Trophoblast cell (in vitro differentiated cells and primary cell): ENCODE measurements around the gene RHO.

ENCODE experiments used
- DNase-seq, 2 donors: peaks; one replicate each; pipeline ENCODE4 v3.0.0-alpha.2; 2016
- H2AFZ ChIP-seq: 2 replicates; pipeline ENCODE4 v1.6.1; 2013; ENCODE audit warnings: low read length, moderate library complexity, mild to moderate bottlenecking; ENCODE audit not compliant: insufficient read depth, poor library complexity
- H2AK5ac ChIP-seq: 2 replicates; pipeline ENCODE4 v1.6.1; 2013; ENCODE audit warnings: mild to moderate bottlenecking, low read length
- H2BK120ac ChIP-seq: 2 replicates; pipeline ENCODE4 v1.6.1; 2013; ENCODE audit warnings: low read length, mild to moderate bottlenecking, moderate library complexity; ENCODE audit not compliant: insufficient read depth, poor library complexity
- H2BK12ac ChIP-seq: 2 replicates; pipeline ENCODE4 v1.6.1; 2013; ENCODE audit warnings: mild to moderate bottlenecking, low read length, moderate library complexity
- H2BK5ac ChIP-seq: 2 replicates; pipeline ENCODE4 v1.6.1; 2013; ENCODE audit warnings: low read length, low read depth, moderate library complexity, mild to moderate bottlenecking; ENCODE audit not compliant: poor library complexity
- H3K14ac ChIP-seq: 2 replicates; pipeline ENCODE4 v1.6.1; 2013; ENCODE audit warnings: mild to moderate bottlenecking, low read length
- H3K18ac ChIP-seq: 2 replicates; pipeline ENCODE4 v1.6.1; 2013; ENCODE audit warnings: mild to moderate bottlenecking, low read length
- H3K23ac ChIP-seq: 2 replicates; pipeline ENCODE4 v1.6.1; 2013; ENCODE audit warnings: low read length
- H3K27ac ChIP-seq: 2 replicates; pipeline ENCODE4 v1.5.1; 2013; ENCODE audit warnings: low read depth, mild to moderate bottlenecking, inconsistent platforms, low read length, moderate library complexity
- H3K27me3 ChIP-seq: 2 replicates; pipeline ENCODE4 v1.6.1; 2013; ENCODE audit warnings: inconsistent platforms, mild to moderate bottlenecking, low read length, moderate library complexity; ENCODE audit not compliant: insufficient read depth
- H3K36me3 ChIP-seq, 2 experiments: 1 replicate in 1 of 2; 2 replicates in 1 of 2; pipeline ENCODE4 v1.6.1; 2013; ENCODE audit warnings: low read length in 2 of 2, mild to moderate bottlenecking in 2 of 2, moderate library complexity in 1 of 2; ENCODE audit not compliant: insufficient read depth in 2 of 2, control insufficient read depth in 1 of 2
- H3K4ac ChIP-seq: 2 replicates; pipeline ENCODE4 v1.6.1; 2013; ENCODE audit warnings: low read depth, mild to moderate bottlenecking, low read length, moderate library complexity
- H3K4me1 ChIP-seq, 2 experiments: 1 replicate in 1 of 2; 2 replicates in 1 of 2; pipeline ENCODE4 v1.6.1; 2013; ENCODE audit warnings: low read length in 2 of 2, mild to moderate bottlenecking in 2 of 2, moderate library complexity in 1 of 2; ENCODE audit not compliant: insufficient read depth in 2 of 2, control insufficient read depth in 1 of 2
- H3K4me2 ChIP-seq: 2 replicates; pipeline ENCODE4 v1.6.1; 2013; ENCODE audit warnings: inconsistent platforms, mild to moderate bottlenecking, low read length, moderate library complexity
- H3K4me3 ChIP-seq: 2 replicates; pipeline ENCODE4 v1.5.1; 2013; ENCODE audit warnings: mild to moderate bottlenecking, low read depth, low read length, inconsistent platforms
- H3K79me1 ChIP-seq: one replicate; pipeline ENCODE4 v1.6.1; 2013; ENCODE audit warnings: low read length
- H3K79me2 ChIP-seq: 2 replicates; pipeline ENCODE4 v1.6.1; 2013; ENCODE audit warnings: low read length, mild to moderate bottlenecking; ENCODE audit not compliant: control insufficient read depth, insufficient read depth, poor library complexity
- H3K9ac ChIP-seq: 2 replicates; pipeline ENCODE4 v1.6.1; 2013; ENCODE audit warnings: mild to moderate bottlenecking, low read length
- H3K9me3 ChIP-seq: 2 replicates; pipeline ENCODE4 v1.6.1; 2013; ENCODE audit warnings: low read depth, mild to moderate bottlenecking, control low read depth, inconsistent platforms, low read length; ENCODE audit not compliant: insufficient read depth
- H4K12ac ChIP-seq: 2 replicates; pipeline ENCODE4 v1.6.1; 2013; ENCODE audit warnings: low read depth, mild to moderate bottlenecking, low read length, moderate library complexity
- H4K8ac ChIP-seq: 2 replicates; pipeline ENCODE4 v1.6.1; 2013; ENCODE audit warnings: low read depth, mild to moderate bottlenecking, low read length, moderate library complexity
- H4K91ac ChIP-seq: one replicate; pipeline ENCODE4 v1.6.1; 2013; ENCODE audit warnings: low read depth, mild to moderate bottlenecking, low read length, moderate library complexity
- WGBS: extraction: QIAGEN DNeasy Blood & Tissue Kit; methylation state at CpG from one replicate; pipeline ENCODE4 v1.1.7; 2013; ENCODE audit warnings: missing lambda C conversion rate; ENCODE audit not compliant: insufficient read length, insufficient coverage; ENCODE audit errors: extremely low coverage; 5-methylcytosine and 5-hydroxymethylcytosine counted together

Gene RHO

GRCh38 chr3:129533406-129533805 is 5.0 kb downstream of the RHO start:
- H2AK5ac ChIP-seq, result peak overlapping the region; percentile 20
- peak overlapping the region; percentile 44 for H2BK12ac ChIP-seq
- H3K18ac ChIP-seq, result no peak overlapping the region
- H3K4me3 ChIP-seq, result peak overlapping the region; percentile 0
- H3K4me1 ChIP-seq, result peaks cover 20 to 28% of the 10 kb centered on the region in 2 experiments
- peak overlapping the region; percentile 53 for H4K91ac ChIP-seq
- no peak overlapping the region for H4K12ac ChIP-seq
- H3K9ac ChIP-seq, result no peak overlapping the region
- no peak overlapping the region for H2AFZ ChIP-seq
- no peak overlapping the region for H2BK5ac ChIP-seq
- no peaks in the 10 kb centered on the region for H3K36me3 ChIP-seq
- peaks cover 3% of the 10 kb centered on the region for H3K9me3 ChIP-seq
- no peak overlapping the region for H3K4ac ChIP-seq
- H3K79me2 ChIP-seq, result no peaks in the 10 kb centered on the region
- no peak overlapping the region for H3K4me2 ChIP-seq
- H2BK120ac ChIP-seq, result no peak overlapping the region
- H3K27ac ChIP-seq, result no peak overlapping the region
- peaks cover 15% of the 10 kb centered on the region for H3K79me1 ChIP-seq
- peak overlapping the region; percentile 33 for H3K14ac ChIP-seq
- H3K27me3 ChIP-seq, result no peaks in the 10 kb centered on the region
- no peak for DNase-seq
- H4K8ac ChIP-seq, result no peak overlapping the region
- WGBS, result no CpG with 5 or more reads among the region's 16 CpGs
- no peak overlapping the region for H3K23ac ChIP-seq

DNA sequence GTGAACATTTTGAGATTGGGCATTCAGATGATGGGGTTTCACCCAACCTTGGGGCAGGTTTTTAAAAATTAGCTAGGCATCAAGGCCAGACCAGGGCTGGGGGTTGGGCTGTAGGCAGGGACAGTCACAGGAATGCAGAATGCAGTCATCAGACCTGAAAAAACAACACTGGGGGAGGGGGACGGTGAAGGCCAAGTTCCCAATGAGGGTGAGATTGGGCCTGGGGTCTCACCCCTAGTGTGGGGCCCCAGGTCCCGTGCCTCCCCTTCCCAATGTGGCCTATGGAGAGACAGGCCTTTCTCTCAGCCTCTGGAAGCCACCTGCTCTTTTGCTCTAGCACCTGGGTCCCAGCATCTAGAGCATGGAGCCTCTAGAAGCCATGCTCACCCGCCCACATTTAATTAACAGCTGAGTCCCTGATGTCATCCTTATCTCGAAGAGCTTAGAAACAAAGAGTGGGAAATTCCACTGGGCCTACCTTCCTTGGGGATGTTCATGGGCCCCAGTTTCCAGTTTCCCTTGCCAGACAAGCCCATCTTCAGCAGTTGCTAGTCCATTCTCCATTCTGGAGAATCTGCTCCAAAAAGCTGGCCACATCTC is 6.1 kb downstream of the RHO start:
- H4K8ac ChIP-seq, result peak overlapping the region; percentile 36
- no peak overlapping the region for H3K23ac ChIP-seq
- no peaks in the 10 kb centered on the region for H3K79me2 ChIP-seq
- WGBS, result no CpG with 5 or more reads among the region's 4 CpGs
- peak overlapping the region; percentile 76 for H2BK120ac ChIP-seq
- H4K91ac ChIP-seq, result peak overlapping the region; percentile 74
- no peaks in the 10 kb centered on the region for H3K27me3 ChIP-seq
- H3K18ac ChIP-seq, result peak overlapping the region; percentile 55
- H3K9me3 ChIP-seq, result peaks cover 3% of the 10 kb centered on the region
- peaks cover 20 to 28% of the 10 kb centered on the region in 2 experiments for H3K4me1 ChIP-seq
- peaks cover 17% of the 10 kb centered on the region for H3K79me1 ChIP-seq
- no peak overlapping the region for H2AFZ ChIP-seq
- H2AK5ac ChIP-seq, result peak overlapping the region; percentile 57
- no peak overlapping the region for H3K27ac ChIP-seq
- H3K9ac ChIP-seq, result no peak overlapping the region
- no peak overlapping the region for H3K4ac ChIP-seq
- H3K4me3 ChIP-seq, result no peak overlapping the region
- H3K36me3 ChIP-seq, result no peaks in the 10 kb centered on the region
- H4K12ac ChIP-seq, result peak overlapping the region; percentile 25
- peak in 1 of 2 donors; percentile 13 for DNase-seq
- H2BK12ac ChIP-seq, result peak overlapping the region; percentile 33
- H2BK5ac ChIP-seq, result peak overlapping the region; percentile 67
- peak overlapping the region; percentile 34 for H3K14ac ChIP-seq
- H3K4me2 ChIP-seq, result no peak overlapping the region

GRCh38 chr3:129535075-129535474 is 6.6 kb downstream of the RHO start:
- Histone ChIP-seq H3K14ac (no peak overlapping the region), H3K27me3 (no peaks in the 10 kb centered on the region), H3K4me2 (no peak overlapping the region), H3K27ac (no peak overlapping the region), H3K36me3 (no peaks in the 10 kb centered on the region), H4K8ac (no peak overlapping the region), H3K4ac (no peak overlapping the region), H4K12ac (no peak overlapping the region), H2AFZ (no peak overlapping the region), H2BK5ac (peak overlapping the region; percentile 37), H3K4me1 (peaks cover 16 to 25% of the 10 kb centered on the region in 2 experiments), H3K79me2 (no peaks in the 10 kb centered on the region), H2BK120ac (peak overlapping the region; percentile 44), H3K4me3 (no peak overlapping the region), H3K18ac (no peak overlapping the region), H3K79me1 (peaks cover 19% of the 10 kb centered on the region), H2BK12ac (peak overlapping the region; percentile 13), H4K91ac (peak overlapping the region; percentile 74), H2AK5ac (no peak overlapping the region), H3K23ac (no peak overlapping the region), H3K9ac (no peak overlapping the region), H3K9me3 (peaks cover 3% of the 10 kb centered on the region)
- WGBS, result no CpG with 5 or more reads among the region's 1 CpG
- DNase-seq, result peak in 1 of 2 donors; percentile 32

GRCh38 chr3:129536374-129536667 is 7.9 kb downstream of the RHO start:
- WGBS, result no CpG with 5 or more reads among the region's 2 CpGs
- Histone ChIP-seq H2BK12ac (peak overlapping the region; percentile 23), H3K23ac (no peak overlapping the region), H4K8ac (no peak overlapping the region), H4K12ac (no peak overlapping the region), H3K27me3 (no peaks in the 10 kb centered on the region), H3K36me3 (no peaks in the 10 kb centered on the region), H3K4me2 (no peak overlapping the region), H3K4me3 (no peak overlapping the region), H2AK5ac (no peak overlapping the region), H3K79me2 (no peaks in the 10 kb centered on the region), H3K18ac (no peak overlapping the region), H2BK5ac (no peak overlapping the region), H3K9ac (no peak overlapping the region), H2BK120ac (no peak overlapping the region), H3K14ac (no peak overlapping the region), H3K4me1 (peaks cover 12 to 17% of the 10 kb centered on the region in 2 experiments), H3K27ac (no peak overlapping the region), H4K91ac (no peak overlapping the region), H3K9me3 (no peaks in the 10 kb centered on the region), H3K4ac (no peak overlapping the region), H3K79me1 (peaks cover 16% of the 10 kb centered on the region), H2AFZ (no peak overlapping the region)
- no peak for DNase-seq
